H1 (cell line): ENCODE data around the gene RAET1E. TPM values are rescaled to one million over a fixed set of nuclear protein-coding genes. Genes with fewer than 3 reads are reported as not detected.

Experiments
- CBX8 ChIP-seq: fragments of 300-800, 300-1000 bp; sonication (generic); IDR thresholded peaks from 2 replicates; pipeline ENCODE4 v1.7.1; 2016; ENCODE audit warnings: low read depth, low read length, borderline replicate concordance
- POLR2AphosphoS5 ChIP-seq: IDR thresholded peaks from 2 replicates; pipeline ENCODE4 v1.6.1; 2011; ENCODE audit warnings: low read depth, low read length
- SIN3A ChIP-seq, 2 experiments: IDR thresholded peaks in 1 of 2; conservative IDR thresholded peaks in 1 of 2; 2 replicates each; pipeline ENCODE4 v1.6.1; 2011 to 2012; ENCODE audit warnings: low read length in 2 of 2, improper control_type of control experiment in 1 of 2, low read depth in 1 of 2, mild to moderate bottlenecking in 1 of 2
- SIRT6 ChIP-seq: IDR thresholded peaks from one replicate; pipeline ENCODE4 v1.7.1; 2012; ENCODE audit warnings: low read length, inconsistent platforms
- SIX5 ChIP-seq: IDR thresholded peaks from 2 replicates; pipeline ENCODE4 v1.6.1; 2011; ENCODE audit warnings: mild to moderate bottlenecking, low read depth, low read length
- SP1 ChIP-seq: IDR thresholded peaks from 2 replicates; pipeline ENCODE4 v1.6.1; 2011; ENCODE audit warnings: low read depth, low read length
- SP2 ChIP-seq: IDR thresholded peaks from 2 replicates; pipeline ENCODE4 v1.6.1; 2012; ENCODE audit warnings: mild to moderate bottlenecking, low read length, inconsistent platforms
- USF2 ChIP-seq: IDR thresholded peaks from 2 replicates; pipeline ENCODE4 v1.6.1; 2011; ENCODE audit warnings: low read length, improper control_type of control experiment
- polyA plus RNA-seq, 7 experiments: library from polyadenylated mRNA; depleted of rRNA in 3 of 7; stranded (reverse) in 5 of 7; unstranded in 2 of 7; fragments of >200 nt in 5 of 7; fragments of 200-250 nt in 2 of 7; gene quantifications; 1 replicate in 5 of 7; 2 replicates in 1 of 7; 4 replicates in 1 of 7; pipeline versions ENCODE4 v1.2.1 to v1.2.3, GENCODE V29; 2011 to 2013; ENCODE audit warnings: missing spikeins in 2 of 7, mixed read lengths in 2 of 7
- total RNA-seq: library from RNA; stranded (reverse); fragmentation: NEBNext Ultra II Directional; extraction: Animal tissue kit (Norgen Biotek cat#: 25700); gene quantifications from 2 replicates; pipeline ENCODE4 v1.2.1, GENCODE V29; 2021

The RAET1E gene
- total and polyA plus RNA-seq, 2 of the 8 experiments (the other 6 are each of a cell fraction or from before 2014, with no cell fraction given): not detected

GRCh38 chr6:149855741-149856140 lies 42.2 kb downstream of the RAET1E start (continued):
- no peak for TF ChIP-seq SIN3A (conservative IDR thresholded peaks at IDR 0.05 in 1 of 2, IDR thresholded peaks at IDR 0.05 in 1 of 2; ENCODE audit: low read depth in 1 of 2, low read length in 2 of 2)
- no peak for TF ChIP-seq SIX5
- TF ChIP-seq SP1: no peak
- TF ChIP-seq CBX8: no peak
- no peak for TF ChIP-seq USF2
- TF ChIP-seq SP2: no peak
- no peak for TF ChIP-seq SIRT6
- no peak for TF ChIP-seq POLR2AphosphoS5
